Vagina (tissue), 2 donors: ENCODE data around the gene GAB2.

Experiments used
- POLR2A ChIP-seq, 2 donors: fragments of 450-650 bp; IDR thresholded peaks; one replicate each; pipeline ENCODE4 v1.6.1; 2017; ENCODE audit warnings: antibody characterized with exemption in 2 of 2, mild to moderate bottlenecking in 2 of 2, moderate library complexity in 2 of 2
- TF ChIP-seq, protein P1 (sequence below), 3 experiments: fragments of 450-650 bp in 2 of 3; fragments of 200-600 bp in 1 of 3; sonication (generic) in 1 of 3; IDR thresholded peaks; one replicate each; pipeline ENCODE4 v1.5.1; 2017 to 2019; ENCODE audit warnings: antibody characterized with exemption in 3 of 3, mild to moderate bottlenecking in 2 of 3, moderate library complexity in 2 of 3

DNA sequence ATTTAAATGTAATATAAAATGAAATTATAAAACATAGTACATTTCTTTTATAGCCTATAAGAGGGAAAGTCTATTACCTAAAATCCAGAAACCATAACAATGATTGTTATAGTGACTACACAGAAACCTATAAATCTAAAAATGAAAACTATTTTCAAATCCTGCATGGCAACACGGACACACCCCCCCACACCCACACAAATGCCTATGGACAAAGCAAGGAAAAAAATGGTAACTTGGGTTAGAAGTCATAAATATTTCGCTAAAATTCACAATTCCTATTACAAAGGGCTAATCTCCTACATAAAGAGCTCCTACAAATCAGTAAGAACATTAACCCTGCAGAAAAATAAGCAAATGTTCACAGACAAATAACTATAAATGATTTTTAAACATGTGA is 56.4 kb downstream of the GAB2 start:
- no peak for TF ChIP-seq POLR2A (IDR thresholded peaks at IDR 0.05)
- TF ChIP-seq, protein P1, sequence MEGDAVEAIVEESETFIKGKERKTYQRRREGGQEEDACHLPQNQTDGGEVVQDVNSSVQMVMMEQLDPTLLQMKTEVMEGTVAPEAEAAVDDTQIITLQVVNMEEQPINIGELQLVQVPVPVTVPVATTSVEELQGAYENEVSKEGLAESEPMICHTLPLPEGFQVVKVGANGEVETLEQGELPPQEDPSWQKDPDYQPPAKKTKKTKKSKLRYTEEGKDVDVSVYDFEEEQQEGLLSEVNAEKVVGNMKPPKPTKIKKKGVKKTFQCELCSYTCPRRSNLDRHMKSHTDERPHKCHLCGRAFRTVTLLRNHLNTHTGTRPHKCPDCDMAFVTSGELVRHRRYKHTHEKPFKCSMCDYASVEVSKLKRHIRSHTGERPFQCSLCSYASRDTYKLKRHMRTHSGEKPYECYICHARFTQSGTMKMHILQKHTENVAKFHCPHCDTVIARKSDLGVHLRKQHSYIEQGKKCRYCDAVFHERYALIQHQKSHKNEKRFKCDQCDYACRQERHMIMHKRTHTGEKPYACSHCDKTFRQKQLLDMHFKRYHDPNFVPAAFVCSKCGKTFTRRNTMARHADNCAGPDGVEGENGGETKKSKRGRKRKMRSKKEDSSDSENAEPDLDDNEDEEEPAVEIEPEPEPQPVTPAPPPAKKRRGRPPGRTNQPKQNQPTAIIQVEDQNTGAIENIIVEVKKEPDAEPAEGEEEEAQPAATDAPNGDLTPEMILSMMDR (IDR thresholded peaks at IDR 0.05) = no peak
